Spleen (tissue), 7 donors: ENCODE measurements around the gene ACTG1.

ENCODE experiments used
- CTCF ChIP-seq, 11 experiments: fragments of 200-600 bp in 7 of 11; fragments of 450-650 bp in 4 of 11; sonication (generic) in 4 of 11; IDR thresholded peaks in 8 of 11; conservative IDR thresholded peaks in 3 of 11; 1 replicate in 7 of 11; 2 replicates in 4 of 11; pipeline versions ENCODE4 v1.4.0 to v1.8.0; 2016 to 2021; ENCODE audit warnings: antibody characterized with exemption in 11 of 11, inconsistent platforms in 4 of 11, mild to moderate bottlenecking in 1 of 11
- POLR2A ChIP-seq, 3 donors: fragments of 450-650 bp; IDR thresholded peaks; one replicate each; pipeline ENCODE4 v1.5.1; 2017; ENCODE audit warnings: antibody characterized with exemption in 3 of 3, mild to moderate bottlenecking in 1 of 3
- POLR2AphosphoS5 ChIP-seq, 3 donors: sonication (generic); formaldehyde crosslinking; IDR thresholded peaks; one replicate each; pipeline ENCODE4 v1.5.1; 2017; ENCODE audit warnings: antibody characterized with exemption in 3 of 3
- donor health status: DM: no; HTN: no; CAD: no; lungs with moderate emphysema.
- donor health status: DM: no; HTN: no; CAD: no.
- donor health status: DM: no; HTN: no; CAD: no.

GRCh38 chr17:81477173-81477572 is 35.4 kb downstream of the ACTG1 start:
- TF ChIP-seq POLR2A (IDR thresholded peaks at IDR 0.05) (no peak), CTCF (IDR thresholded peaks at IDR 0.05 in 8 of 11, conservative IDR thresholded peaks at IDR 0.05 in 3 of 11) (no peak), POLR2AphosphoS5 (IDR thresholded peaks at IDR 0.05) (no peak)
